OCI-LY3 (cell line): ENCODE data around the gene HOOK1.
"Not testable (repeated sequence)": the region's sequence is repeated elsewhere in the genome, so short reads cannot be mapped to it uniquely, and the experiment has no call there.

Experiments
- H2AFZ ChIP-seq: fragments of 200-600, 300-600 bp; shearing (Covaris generic); 2 replicates; pipeline ENCODE4 v1.6.0; 2014; ENCODE audit warnings: antibody characterized with exemption, low read depth, low read length
- H3K27ac ChIP-seq: fragments of 200-600, 300-600 bp; sonication (generic); 2 replicates; pipeline ENCODE4 v1.5.1; 2014; ENCODE audit warnings: mild to moderate bottlenecking, low read length, moderate library complexity, mixed read lengths
- H3K27me3 ChIP-seq: fragments of 200-600, 300-600 bp; sonication (generic); 2 replicates; pipeline ENCODE4 v1.6.1; 2014; ENCODE audit warnings: low read depth, low read length, mixed read lengths
- H3K36me3 ChIP-seq: fragments of 200-600, 300-600 bp; sonication (generic); replicated peaks from 2 replicates; pipeline ENCODE3; 2014; ENCODE audit warnings: low read depth, low read length, mixed read lengths
- H3K4me1 ChIP-seq: fragments of 300-600, 200-600 bp; sonication (generic); 2 replicates; pipeline ENCODE4 v1.6.1; 2014; ENCODE audit warnings: low read length, mixed read lengths
- H3K4me2 ChIP-seq: fragments of 200-600, 300-600 bp; sonication (generic); 2 replicates; pipeline ENCODE4 v1.6.1; 2014; ENCODE audit warnings: low read length, mixed read lengths
- H3K4me3 ChIP-seq: fragments of 300-600, 200-600 bp; sonication (generic); 2 replicates; pipeline ENCODE4 v1.5.1; 2014; ENCODE audit warnings: antibody characterized with exemption, mild to moderate bottlenecking, low read length, moderate library complexity
- H3K79me2 ChIP-seq: fragments of 300-600, 200-600 bp; shearing (Covaris generic); 2 replicates; pipeline ENCODE4 v1.6.1; 2014; ENCODE audit warnings: mild to moderate bottlenecking, low read length, mixed read lengths
- H3K9ac ChIP-seq: fragments of 300-600, 200-600 bp; shearing (Covaris generic); 2 replicates; pipeline ENCODE4 v1.6.0; 2014; ENCODE audit warnings: mild to moderate bottlenecking, low read length, moderate library complexity
- H3K9me3 ChIP-seq: fragments of 200-600, 300-600 bp; shearing (Covaris generic); 2 replicates; pipeline ENCODE4 v1.6.1; 2014; ENCODE audit warnings: low read length, mixed read lengths; ENCODE audit not compliant: insufficient read depth
- H4K20me1 ChIP-seq: fragments of 200-600, 300-600 bp; sonication (generic); 2 replicates; pipeline ENCODE4 v1.6.1; 2016; ENCODE audit warnings: low read length, mixed read lengths; ENCODE audit not compliant: insufficient read depth
- CTCF ChIP-seq: fragments of 200-600, 300-600 bp; sonication (generic); IDR thresholded peaks from 2 replicates; pipeline ENCODE4 v1.5.1; 2014; ENCODE audit warnings: antibody characterized with exemption, low read length, low read depth
- EZH2phosphoT487 ChIP-seq: fragments of 200-600 bp; shearing (Covaris generic); IDR thresholded peaks from 2 replicates; pipeline ENCODE4 v1.6.1; 2018; ENCODE audit warnings: antibody characterized with exemption, mixed run types, low read depth

Gene HOOK1

GRCh38 chr1:59845091-59845490 is 30.3 kb downstream of the HOOK1 start:
- Histone ChIP-seq H3K27me3 (no peaks in the 10 kb centered on the region), H3K9ac (no peak overlapping the region), H3K4me2 (no peak overlapping the region), H2AFZ (no peak overlapping the region), H3K9me3 (no peaks in the 10 kb centered on the region), H4K20me1 (no peaks in the 10 kb centered on the region), H3K36me3 (no peaks in the 10 kb centered on the region), H3K4me3 (no peak overlapping the region), H3K79me2 (no peaks in the 10 kb centered on the region), H3K27ac (no peak overlapping the region), H3K4me1 (no peaks in the 10 kb centered on the region)
- TF ChIP-seq EZH2phosphoT487 (no peak), CTCF (no peak)

- no peaks in the 10 kb centered on the region for H4K20me1 ChIP-seq
- no peaks in the 10 kb centered on the region for H3K4me1 ChIP-seq
- no peaks in the 10 kb centered on the region for H3K9me3 ChIP-seq
- H3K4me3 ChIP-seq = no peak overlapping the region
- H3K27ac ChIP-seq = no peak overlapping the region
- TF ChIP-seq CTCF (no peak), EZH2phosphoT487 (no peak)
- no peak overlapping the region for H2AFZ ChIP-seq
- no peak overlapping the region for H3K9ac ChIP-seq
- no peak overlapping the region for H3K4me2 ChIP-seq
- H3K79me2 ChIP-seq = no peaks in the 10 kb centered on the region
- no peaks in the 10 kb centered on the region for H3K36me3 ChIP-seq
- no peaks in the 10 kb centered on the region for H3K27me3 ChIP-seq
These were observed 31.6 kb downstream of the HOOK1 start for GRCh38 chr1:59846209-59846894.

GRCh38 chr1:59846895-59847282 is 32.1 kb downstream of the HOOK1 start:
- Histone ChIP-seq H3K9me3 (no peaks in the 10 kb centered on the region), H3K27me3 (no peaks in the 10 kb centered on the region), H3K4me2 (no peak overlapping the region), H3K27ac (no peak overlapping the region), H3K79me2 (no peaks in the 10 kb centered on the region), H3K4me3 (no peak overlapping the region), H3K4me1 (no peaks in the 10 kb centered on the region), H3K36me3 (no peaks in the 10 kb centered on the region), H2AFZ (no peak overlapping the region), H3K9ac (no peak overlapping the region), H4K20me1 (no peaks in the 10 kb centered on the region)
- TF ChIP-seq EZH2phosphoT487 = no peak
- no peak for TF ChIP-seq CTCF

GRCh38 chr1:59852117-59852516 is 37.4 kb downstream of the HOOK1 start:
- Histone ChIP-seq H3K36me3 (no peaks in the 10 kb centered on the region), H3K27ac (no peak overlapping the region), H3K79me2 (no peaks in the 10 kb centered on the region), H3K4me2 (no peak overlapping the region), H3K4me1 (no peaks in the 10 kb centered on the region), H4K20me1 (no peaks in the 10 kb centered on the region), H3K9me3 (no peaks in the 10 kb centered on the region), H3K27me3 (no peaks in the 10 kb centered on the region), H2AFZ (no peak overlapping the region), H3K9ac (no peak overlapping the region), H3K4me3 (no peak overlapping the region)
- no peak for TF ChIP-seq CTCF
- no peak for TF ChIP-seq EZH2phosphoT487

- not testable (repeated sequence) for H4K20me1 ChIP-seq, H3K27ac ChIP-seq, H3K9me3 ChIP-seq, H3K4me1 ChIP-seq, H3K4me3 ChIP-seq, H3K36me3 ChIP-seq, H3K27me3 ChIP-seq, H2AFZ ChIP-seq, H3K4me2 ChIP-seq, H3K9ac ChIP-seq, H3K79me2 ChIP-seq
These were observed 40.5 kb downstream of the HOOK1 start for GRCh38 chr1:59855297-59855696.
